Ovary (tissue), 9 donors: ENCODE results near the gene GCC1. TPM values are rescaled to one million over a fixed set of nuclear protein-coding genes. Genes with fewer than 3 reads are reported as not detected.

Experiments used
- DNase-seq, 5 donors: peaks; one replicate each; pipeline ENCODE4 v3.0.0-alpha.2; 2019 to 2020
- H3K27ac ChIP-seq, 2 donors: fragments of 200-600 bp; one replicate each; pipeline versions ENCODE4 v1.5.1 to v1.8.0; 2019 to 2022
- H3K27me3 ChIP-seq: fragments of 200-600 bp; one replicate; pipeline ENCODE4 v1.8.0; 2022
- H3K36me3 ChIP-seq: fragments of 200-600 bp; sonication (generic); one replicate; pipeline ENCODE4 v1.5.1; 2019
- H3K4me1 ChIP-seq: one replicate; pipeline ENCODE4 v1.8.1; 2013; ENCODE audit warnings: mild to moderate bottlenecking, moderate library complexity; ENCODE audit not compliant: insufficient read depth
- H3K4me3 ChIP-seq: fragments of 200-600 bp; sonication (generic); one replicate; pipeline ENCODE4 v1.5.1; 2017
- H3K9me3 ChIP-seq, 2 donors: fragments of 200-600 bp in 1 of 2; sonication (generic) in 1 of 2; one replicate each; pipeline versions ENCODE4 v1.5.1 to v1.8.1; 2013 to 2019; ENCODE audit warnings: mild to moderate bottlenecking in 1 of 2, moderate library complexity in 1 of 2
- CTCF ChIP-seq, 3 donors: fragments of 450-650 bp in 2 of 3; fragments of 200-600 bp in 1 of 3; IDR thresholded peaks; one replicate each; pipeline versions ENCODE4 v1.5.1 to v1.8.0; 2016 to 2022; ENCODE audit warnings: antibody characterized with exemption in 3 of 3, mild to moderate bottlenecking in 1 of 3
- EP300 ChIP-seq: sonication (generic); formaldehyde crosslinking; IDR thresholded peaks from one replicate; pipeline ENCODE4 v1.6.1; 2017; ENCODE audit warnings: antibody characterized with exemption
- POLR2A ChIP-seq: fragments of 450-650 bp; IDR thresholded peaks from one replicate; pipeline ENCODE4 v1.6.1; 2017; ENCODE audit warnings: antibody characterized with exemption, mild to moderate bottlenecking, moderate library complexity
- WGBS, 3 donors: extraction: QIAGEN DNeasy Blood & Tissue Kit in 1 of 3; methylation state at CpG; one replicate each; pipeline versions ENCODE4 v1.1.5 to v1.1.7; 2013 to 2017; 5-methylcytosine and 5-hydroxymethylcytosine counted together
- intact Hi-C, 4 donors: fragments of 100-400 bp; cut with DNase I; formaldehyde crosslinking; loops; one replicate each; pipeline versions ENCODE4 v1.11.0 to v1.15.1; 2022 to 2023
- polyA plus RNA-seq, 2 donors: library from polyadenylated mRNA; stranded (reverse); fragments of 200-250 nt in 1 of 2; fragments of 350-450 nt in 1 of 2; fragmentation: Illumina TruSeq in 1 of 2; extraction: RNeasy Lipid Tissue Mini Kit (QIAGEN cat#74804) in 1 of 2; gene quantifications; one replicate each; pipeline ENCODE4 v1.2.3, GENCODE V29; 2013 to 2014
- total RNA-seq, 7 donors: library from RNA; depleted of rRNA in 2 of 7; stranded (reverse); fragments of >200 nt in 2 of 7; fragmentation: NEBNext Ultra II Directional in 3 of 7; extraction: Animal tissue kit (Norgen Biotek cat#: 25700) in 3 of 7; gene quantifications; one replicate each; pipeline versions ENCODE4 v1.1.0 to v1.2.4, GENCODE V29; 2016 to 2023
- donor health status: DM: no; HTN: no; CAD: no; lungs with moderate emphysema.
- donor health status: DM: no; HTN: no; CAD: no.
- donor health status: Bipolar disorder and iron deficiency.
- donor health status: DM: yes; HTN: yes; CAD: no.
- donor health status: DM: no; HTN: no; CAD: no.
- donor health status: DM: yes; HTN: yes; CAD: no.

The GCC1 gene
- total and polyA plus RNA-seq, 9 donors, result 7.8 to 21.1 (median 13.0) TPM

- H3K4me1 ChIP-seq, result no peaks in the 10 kb centered on the region
- no peak overlapping the region for H3K27ac ChIP-seq
- DNase-seq, result no peak
- no peak overlapping the region for H3K4me3 ChIP-seq
- peaks cover 0 to 7% of the 10 kb centered on the region in 2 donors for H3K9me3 ChIP-seq
- no peaks in the 10 kb centered on the region for H3K36me3 ChIP-seq
- intact Hi-C loops, result no loop called here
- H3K27me3 ChIP-seq, result no peaks in the 10 kb centered on the region
- 82 to 94% (median 83%) methylated on average over 6 of the region's 6 CpGs for WGBS, 3 donors
- no peak for TF ChIP-seq POLR2A
- TF ChIP-seq EP300, result no peak
- TF ChIP-seq CTCF (IDR thresholded peaks at IDR 0.05), result no peak
Measured at GRCh38 chr7:127608446-127608845, 23.1 kb upstream of the GCC1 start.

- Histone ChIP-seq H3K36me3 (no peaks in the 10 kb centered on the region), H3K4me3 (no peak overlapping the region), H3K9me3 (no peaks in the 10 kb centered on the region), H3K4me1 (no peaks in the 10 kb centered on the region), H3K27me3 (no peaks in the 10 kb centered on the region), H3K27ac (no peak overlapping the region)
- TF ChIP-seq POLR2A, result no peak
- TF ChIP-seq EP300, result no peak
- DNase-seq, result no peak
- 76 to 87% (median 83%) methylated on average over 3 of the region's 3 CpGs for WGBS, 3 donors
- intact Hi-C loops, result no loop called here
Measured at GRCh38 chr7:127600885-127601284, 15.5 kb upstream of the GCC1 start.

- Histone ChIP-seq H3K4me1 (no peaks in the 10 kb centered on the region), H3K27ac (no peak overlapping the region), H3K36me3 (no peaks in the 10 kb centered on the region), H3K27me3 (no peaks in the 10 kb centered on the region), H3K4me3 (no peak overlapping the region), H3K9me3 (no peaks in the 10 kb centered on the region)
- 51 to 62% (median 62%) methylated on average over 6 of the region's 6 CpGs for WGBS, 3 donors
- DNase-seq, result no peak
- intact Hi-C loops, result no loop called here
- TF ChIP-seq CTCF (IDR thresholded peaks at IDR 0.05), result no peak
- TF ChIP-seq EP300, result no peak
- no peak for TF ChIP-seq POLR2A
Measured at GRCh38 chr7:127598318-127598717, 12.9 kb upstream of the GCC1 start.

- H3K9me3 ChIP-seq, result no peaks in the 10 kb centered on the region
- intact Hi-C loops, result loop anchor here in 1 of 4 donors (1.0 kb wide), 1 partner anchor 22 kb away; no protein-coding TSS in a partner anchor
- no peaks in the 10 kb centered on the region for H3K27me3 ChIP-seq
- H3K4me3 ChIP-seq, result no peak overlapping the region
- TF ChIP-seq EP300 (no peak), CTCF (IDR thresholded peaks at IDR 0.05) (no peak), POLR2A (no peak)
- H3K27ac ChIP-seq, result no peak overlapping the region
- DNase-seq, result no peak
- H3K36me3 ChIP-seq, result no peaks in the 10 kb centered on the region
- WGBS, 3 donors, result 89 to 91% (median 89%) methylated on average over 5 of the region's 5 CpGs
- H3K4me1 ChIP-seq, result no peaks in the 10 kb centered on the region
Measured at GRCh38 chr7:127595737-127596136, 10.3 kb upstream of the GCC1 start.

GRCh38 chr7:127594490-127594889 is 9.1 kb upstream of the GCC1 start:
- no peak for TF ChIP-seq POLR2A
- no peak for TF ChIP-seq CTCF (IDR thresholded peaks at IDR 0.05)
- no peak for TF ChIP-seq EP300
- Histone ChIP-seq H3K4me1 (no peaks in the 10 kb centered on the region), H3K36me3 (no peaks in the 10 kb centered on the region), H3K9me3 (no peaks in the 10 kb centered on the region), H3K27me3 (no peaks in the 10 kb centered on the region), H3K4me3 (no peak overlapping the region), H3K27ac (no peak overlapping the region)
- DNase-seq, result no peak
- WGBS, 3 donors, result 75 to 88% (median 79%) methylated on average over 1 of the region's 1 CpG
- intact Hi-C loops, result no loop called here
